ENCODE data around the gene ROBO1.

DNA sequence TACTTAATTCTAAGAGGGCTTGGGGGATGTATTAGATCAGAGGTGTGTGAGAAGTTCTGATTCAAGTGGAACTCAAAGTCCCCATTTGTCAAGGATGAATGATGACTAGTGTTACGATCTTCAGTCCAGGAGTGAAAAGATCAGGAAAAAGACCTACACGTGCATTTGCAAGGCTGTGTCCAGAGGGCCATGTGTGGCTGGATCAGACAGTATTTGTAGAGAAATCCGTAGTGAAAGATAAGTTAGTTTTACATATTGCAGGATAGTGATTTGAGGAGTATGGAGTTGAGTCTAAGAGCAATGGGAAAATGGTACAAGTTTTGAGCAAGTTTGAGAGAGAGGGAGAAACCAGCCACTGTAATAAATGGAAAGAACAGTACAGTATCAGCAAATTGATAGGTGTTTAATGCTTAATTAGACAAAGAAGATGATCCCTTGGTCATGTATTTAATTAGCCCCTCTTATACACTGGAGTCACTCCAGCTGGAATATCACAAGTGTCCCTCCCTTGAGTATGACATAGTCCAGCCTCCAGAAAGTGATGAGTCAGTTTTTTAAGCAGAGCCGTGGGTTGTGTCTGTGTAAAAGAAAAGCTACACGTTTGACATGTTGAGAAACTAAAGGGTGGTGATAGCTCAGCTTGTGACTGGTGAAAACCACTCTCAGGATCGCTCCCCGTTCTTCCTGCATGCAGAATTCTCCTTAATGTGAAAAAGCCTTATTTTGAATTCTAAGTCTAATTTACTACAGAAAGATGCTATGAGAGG lies 348.8 kb downstream of the ROBO1 start:
- TF ChIP-seq, protein P1, sequence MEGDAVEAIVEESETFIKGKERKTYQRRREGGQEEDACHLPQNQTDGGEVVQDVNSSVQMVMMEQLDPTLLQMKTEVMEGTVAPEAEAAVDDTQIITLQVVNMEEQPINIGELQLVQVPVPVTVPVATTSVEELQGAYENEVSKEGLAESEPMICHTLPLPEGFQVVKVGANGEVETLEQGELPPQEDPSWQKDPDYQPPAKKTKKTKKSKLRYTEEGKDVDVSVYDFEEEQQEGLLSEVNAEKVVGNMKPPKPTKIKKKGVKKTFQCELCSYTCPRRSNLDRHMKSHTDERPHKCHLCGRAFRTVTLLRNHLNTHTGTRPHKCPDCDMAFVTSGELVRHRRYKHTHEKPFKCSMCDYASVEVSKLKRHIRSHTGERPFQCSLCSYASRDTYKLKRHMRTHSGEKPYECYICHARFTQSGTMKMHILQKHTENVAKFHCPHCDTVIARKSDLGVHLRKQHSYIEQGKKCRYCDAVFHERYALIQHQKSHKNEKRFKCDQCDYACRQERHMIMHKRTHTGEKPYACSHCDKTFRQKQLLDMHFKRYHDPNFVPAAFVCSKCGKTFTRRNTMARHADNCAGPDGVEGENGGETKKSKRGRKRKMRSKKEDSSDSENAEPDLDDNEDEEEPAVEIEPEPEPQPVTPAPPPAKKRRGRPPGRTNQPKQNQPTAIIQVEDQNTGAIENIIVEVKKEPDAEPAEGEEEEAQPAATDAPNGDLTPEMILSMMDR (IDR thresholded peaks at IDR 0.05): no peak
- TF ChIP-seq POLR2A (IDR thresholded peaks at IDR 0.05): no peak
